Keratinocyte (primary cell): ENCODE results near the gene KIAA1958.
A peak's percentile ranks its signal among the peaks of the same experiment; 100 is the strongest.

Experiments used
- CTCF ChIP-seq, 3 experiments: IDR thresholded peaks in 1 of 3; conservative IDR thresholded peaks in 1 of 3; optimal IDR thresholded peaks in 1 of 3; 2 replicates in 2 of 3; 3 replicates in 1 of 3; pipeline versions ENCODE3 to v1.5.1; 2011; ENCODE audit warnings: low read length in 3 of 3, mild to moderate bottlenecking in 3 of 3, moderate library complexity in 2 of 3, control low read depth in 1 of 3, inconsistent platforms in 1 of 3; ENCODE audit not compliant: insufficient read depth in 2 of 3; ENCODE audit errors: extremely low read depth in 1 of 3
- EZH2 ChIP-seq: IDR thresholded peaks from one replicate; pipeline ENCODE4 v1.6.1; 2012; ENCODE audit warnings: inconsistent platforms, mild to moderate bottlenecking, low read length, moderate library complexity

- TF ChIP-seq CTCF (optimal IDR thresholded peaks at IDR 0.05 in 1 of 3, IDR thresholded peaks at IDR 0.05 in 1 of 3, conservative IDR thresholded peaks at IDR 0.05 in 1 of 3; ENCODE audit: extremely low read depth in 1 of 3, insufficient read depth in 2 of 3, low read length in 3 of 3) (peak; percentile 19 to 38 (median 33)), EZH2 (no peak)
These were observed 178.7 kb downstream of the KIAA1958 start for GRCh38 chr9:112665347-112665746.
